NCI-H510A treated with DMSO at 0.1 percent for 48 hours (cell line): ENCODE measurements around the gene KLRC2.
"Not testable (repeated sequence)": the region's sequence is repeated elsewhere in the genome, so short reads cannot be mapped to it uniquely, and the experiment has no call there.

ENCODE experiments used
- DNase-seq: peaks from one replicate; lab custom pipeline; 2025; lab: John Stamatoyannopoulos, UW

Gene KLRC2

DNA sequence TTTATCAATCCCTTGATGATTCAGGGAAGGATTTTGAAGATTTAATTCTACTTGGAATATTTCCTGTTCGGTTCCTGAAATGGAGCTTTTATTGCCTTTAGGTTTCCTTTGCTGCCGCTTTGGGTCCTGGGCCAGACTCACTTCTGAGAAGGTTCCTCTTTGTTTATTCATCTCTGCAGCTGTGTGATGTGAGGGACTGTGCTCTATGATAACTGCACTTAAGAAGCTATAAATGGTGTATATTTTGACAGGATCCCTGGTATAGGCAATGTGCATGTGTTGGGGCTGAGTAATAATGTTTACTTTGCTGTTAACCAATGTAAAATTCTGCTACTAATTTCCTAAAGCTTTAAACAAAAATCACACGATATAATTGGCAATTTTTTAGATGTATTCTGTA, at the start of gene KLRC2:
Gene KLRC2 (minus strand): TSS at position 195 of the 400 bp plus-strand sequence. CDS start 24 bp downstream, at position 171.
- DNase-seq, result peak; percentile 70

DNA sequence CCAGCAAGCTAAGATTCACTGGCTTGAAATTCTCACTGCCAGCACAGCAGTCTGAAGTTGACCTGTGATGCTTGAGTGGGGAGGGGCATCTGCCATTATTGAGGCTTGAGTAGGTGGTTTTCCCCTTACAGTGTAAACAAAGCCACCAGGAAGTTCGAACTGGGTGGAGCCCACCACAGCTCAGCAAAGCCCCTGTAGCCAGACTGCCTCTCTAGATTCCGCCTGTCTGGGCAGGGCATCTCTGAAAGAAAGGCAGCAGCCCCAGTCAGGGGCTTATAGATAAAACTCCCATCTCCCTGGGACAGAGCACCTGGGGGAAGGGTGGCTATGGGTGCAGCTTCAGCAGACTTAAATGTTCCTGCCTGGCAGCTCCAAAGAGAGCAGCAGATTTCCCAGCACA, 46.1 kb upstream of the KLRC2 start:
- DNase-seq, result not testable (repeated sequence)

- not testable (repeated sequence) for DNase-seq
Observed at GRCh38 chr12:10472808-10473207, 37.0 kb upstream of the KLRC2 start.

DNA sequence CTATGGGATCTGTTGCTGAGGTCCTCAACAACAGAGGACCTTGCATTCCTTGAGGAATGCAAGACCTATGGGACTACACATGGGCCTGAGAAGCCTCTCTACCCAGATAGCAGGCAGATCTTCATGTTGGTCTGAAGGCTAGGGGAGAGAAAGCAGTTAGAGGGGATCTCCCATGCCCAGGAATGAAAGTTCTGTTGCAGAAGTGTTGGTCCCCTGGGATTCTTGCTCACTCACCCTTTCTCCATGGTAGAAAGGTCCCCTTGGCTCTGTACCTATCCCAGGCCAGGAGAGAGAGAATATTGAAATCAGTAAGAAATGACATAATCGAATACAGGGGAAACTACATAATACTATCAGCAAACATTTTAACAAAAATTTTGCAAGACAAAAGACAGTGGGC, 33.9 kb upstream of the KLRC2 start:
- DNase-seq, result no peak

DNA sequence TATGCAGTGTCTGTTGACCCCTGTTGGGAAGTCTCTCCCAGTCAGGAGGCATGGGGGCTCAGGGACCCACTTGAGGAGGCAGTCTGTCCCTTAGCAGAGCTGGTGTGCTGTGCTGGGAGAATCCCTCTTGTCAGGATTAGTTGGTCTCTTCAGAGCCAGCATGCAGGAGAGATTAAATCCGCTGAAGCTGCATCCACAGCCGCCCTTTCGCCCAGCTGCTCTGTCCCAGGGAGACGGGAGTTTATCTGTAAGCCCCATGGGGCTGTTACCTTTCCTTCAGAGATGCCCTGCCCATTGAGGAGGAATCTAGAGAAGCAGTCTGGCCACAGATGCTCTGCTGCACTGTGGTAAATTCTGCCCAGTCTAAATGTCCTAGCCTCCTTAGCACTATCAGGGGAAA, 30.5 kb upstream of the KLRC2 start:
- no peak for DNase-seq

DNA sequence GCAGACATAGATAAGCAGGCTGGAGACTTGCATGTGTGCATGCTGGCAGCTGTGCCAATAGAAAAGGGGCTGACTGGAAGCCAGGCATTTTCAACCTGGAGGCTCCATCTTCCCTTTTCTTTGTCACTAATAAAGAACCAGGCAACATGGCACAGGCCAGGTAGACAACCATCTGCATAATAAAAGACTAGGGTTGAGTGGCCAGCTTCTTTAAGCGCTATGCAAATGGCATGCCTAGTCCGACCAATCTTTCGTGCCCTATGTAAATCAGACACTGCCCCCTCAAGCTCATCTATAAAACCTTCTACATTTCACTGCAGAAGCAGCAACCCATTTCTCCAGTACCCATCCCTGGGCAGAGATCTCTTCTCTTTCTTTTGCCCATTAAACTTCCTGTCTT, 21.9 kb upstream of the KLRC2 start:
- no peak for DNase-seq

- DNase-seq, result no peak
Observed at GRCh38 chr12:10456856-10457255, 21.0 kb upstream of the KLRC2 start.

- DNase-seq, result no peak
Observed at GRCh38 chr12:10455766-10456165, 20.0 kb upstream of the KLRC2 start.

- DNase-seq, result no peak
Observed at GRCh38 chr12:10454531-10454930, 18.7 kb upstream of the KLRC2 start.

DNA sequence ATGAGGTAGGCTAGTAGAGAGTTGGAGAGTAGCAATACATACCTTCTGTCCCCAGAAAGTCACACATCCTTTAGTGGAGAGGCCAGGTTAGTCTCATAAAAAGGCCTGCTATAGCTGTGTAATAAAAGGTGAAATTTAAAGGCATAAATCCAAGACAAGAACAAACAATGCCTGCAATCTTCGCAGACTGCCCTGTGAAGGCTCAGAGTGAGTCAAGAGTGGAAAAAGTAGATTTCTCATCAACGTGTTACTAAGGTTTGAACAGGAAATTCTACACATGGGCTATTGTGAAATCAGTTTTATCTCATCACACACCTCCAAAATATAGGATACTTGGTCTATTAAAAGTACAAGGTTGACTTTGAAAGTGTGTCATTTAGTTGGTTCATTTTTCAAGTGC, 17.3 kb upstream of the KLRC2 start, which contains the start of gene KLRC1:
Gene KLRC1 (minus strand): TSS at position 222 of the 400 bp plus-strand sequence. CDS start 2,221 bp downstream, outside the sequence.
- no peak for DNase-seq

GRCh38 chr12:10448236-10448635, 12.4 kb upstream of the KLRC2 start:
- DNase-seq, result no peak

DNA sequence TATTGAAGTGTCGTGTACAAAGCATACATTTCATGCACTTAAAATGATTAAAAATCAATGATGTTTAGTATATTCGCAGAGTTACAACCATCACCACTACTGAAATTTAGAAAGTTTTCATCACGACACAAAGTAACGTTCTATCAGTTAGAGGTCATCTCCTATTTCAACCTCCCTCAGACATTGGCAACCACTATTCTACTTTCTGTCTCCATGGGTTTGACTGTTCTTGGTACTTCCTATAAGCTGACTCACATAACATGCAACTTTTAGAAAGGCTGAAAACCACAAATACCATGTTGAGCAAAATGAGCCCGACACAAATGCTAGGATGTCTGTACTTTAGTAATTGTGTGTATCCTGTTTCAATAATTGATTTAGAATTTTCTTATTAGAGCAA, 10.2 kb upstream of the KLRC2 start:
- DNase-seq, result not testable (repeated sequence)

- DNase-seq, result not testable (repeated sequence)
Observed at GRCh38 chr12:10441144-10441543, 5.3 kb upstream of the KLRC2 start.

DNA sequence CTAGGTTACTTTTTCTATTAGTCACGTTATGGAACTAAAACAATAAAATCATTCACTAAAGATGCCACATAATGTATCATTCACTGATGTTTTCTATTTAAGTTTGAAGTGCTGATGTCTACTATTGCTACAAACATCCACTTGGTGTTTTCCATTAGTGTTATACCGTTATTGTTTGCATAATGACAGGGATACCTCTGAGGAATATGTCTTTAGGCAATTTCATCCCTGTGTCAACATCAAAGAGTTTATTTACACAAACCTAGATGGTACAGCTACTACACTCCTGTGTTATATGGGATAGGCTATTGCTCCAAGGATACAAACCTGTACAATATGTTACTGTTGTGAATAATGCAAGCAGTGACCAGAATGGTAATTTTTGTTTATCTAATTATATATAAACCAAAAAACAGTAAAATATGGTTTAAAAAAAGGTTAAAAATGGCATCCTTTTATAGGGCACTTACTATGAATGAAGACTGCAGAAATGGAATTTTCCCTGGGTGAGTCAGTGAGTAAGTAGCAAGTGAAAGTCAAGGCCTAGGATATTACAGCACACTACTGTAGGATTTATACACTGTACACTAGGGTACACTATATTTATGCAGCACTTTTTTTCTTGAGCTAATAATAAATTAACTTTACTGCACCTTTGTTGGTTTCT, 3.9 kb upstream of the KLRC2 start:
- DNase-seq, result peak; percentile 65

DNA sequence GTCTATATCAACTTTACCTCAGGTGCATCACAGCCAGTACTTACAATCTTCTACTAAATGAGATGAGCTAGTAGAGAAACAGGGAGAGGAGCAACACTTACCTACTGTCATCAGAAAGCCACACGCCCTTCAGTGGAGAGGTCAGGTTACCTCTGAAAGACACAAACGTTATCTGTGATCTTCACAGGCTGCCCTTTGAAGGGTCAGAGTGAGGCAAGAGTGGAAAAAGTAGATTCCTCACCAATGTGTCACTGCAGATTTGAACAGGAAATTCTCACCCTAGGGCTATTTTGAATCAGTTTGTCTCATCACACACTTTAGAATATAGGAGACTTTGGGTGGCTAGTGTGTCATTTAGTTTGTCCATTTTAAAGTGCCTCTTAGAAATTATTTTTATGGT, 1.8 kb upstream of the KLRC2 start:
- not testable (repeated sequence) for DNase-seq

- not testable (repeated sequence) for DNase-seq
Observed at GRCh38 chr12:10430623-10431022, 5.2 kb downstream of the KLRC2 start.

DNA sequence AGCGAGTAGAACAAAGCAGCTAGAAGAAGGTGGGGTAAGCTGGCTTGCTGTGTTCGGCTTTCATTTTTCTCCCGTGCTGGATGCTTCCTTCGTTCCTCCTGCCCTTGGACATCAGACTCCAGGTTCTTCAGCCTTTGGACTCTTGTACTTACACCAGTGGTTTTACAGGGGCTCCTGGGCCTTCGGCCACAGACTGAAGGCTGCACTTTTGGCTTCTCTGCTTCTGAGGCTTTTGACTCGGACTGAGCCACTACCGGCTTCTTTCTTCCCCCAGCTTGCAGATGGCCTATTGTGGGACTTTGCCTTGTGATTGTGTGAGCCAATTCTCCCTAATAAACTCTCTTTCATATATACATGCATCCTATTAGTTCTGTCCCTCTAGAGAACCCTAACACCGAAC, 9.9 kb downstream of the KLRC2 start:
- not testable (repeated sequence) for DNase-seq

GRCh38 chr12:10424260-10424899, 11.4 kb downstream of the KLRC2 start:
- DNase-seq, result not testable (repeated sequence)

DNA sequence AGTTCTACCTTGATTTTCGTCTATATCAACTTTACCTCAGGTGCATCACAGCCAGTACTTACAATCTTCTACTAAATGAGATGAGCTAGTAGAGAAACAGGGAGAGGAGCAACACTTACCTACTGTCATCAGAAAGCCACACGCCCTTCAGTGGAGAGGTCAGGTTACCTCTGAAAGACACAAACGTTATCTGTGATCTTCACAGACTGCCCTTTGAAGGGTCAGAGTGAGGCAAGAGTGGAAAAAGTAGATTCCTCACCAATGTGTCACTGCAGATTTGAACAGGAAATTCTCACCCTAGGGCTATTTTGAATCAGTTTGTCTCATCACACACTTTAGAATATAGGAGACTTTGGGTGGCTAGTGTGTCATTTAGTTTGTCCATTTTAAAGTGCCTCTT, 13.7 kb downstream of the KLRC2 start:
- not testable (repeated sequence) for DNase-seq

DNA sequence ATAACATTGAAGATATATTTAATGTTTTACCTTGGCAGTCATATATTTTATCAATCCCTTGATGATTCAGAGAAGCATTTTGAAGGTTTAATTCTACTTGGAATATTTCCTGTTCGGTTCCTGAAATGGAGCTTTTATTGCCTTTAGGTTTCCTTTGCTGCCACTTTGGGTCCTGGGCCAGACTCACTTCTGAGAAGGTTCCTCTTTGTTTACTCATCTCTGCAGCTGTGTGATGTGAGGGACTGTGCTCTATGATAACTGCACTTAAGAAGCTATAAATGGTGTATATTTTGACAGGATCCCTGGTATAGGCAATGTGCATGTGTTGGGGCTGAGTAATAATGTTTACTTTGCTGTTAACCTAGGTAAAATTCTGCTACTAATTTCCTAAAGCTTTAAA, 15.5 kb downstream of the KLRC2 start, which contains the start of gene KLRC3:
Gene KLRC3 (minus strand): TSS at position 262 of the 400 bp plus-strand sequence. CDS start 45 bp downstream, at position 217.
- peak; percentile 57 for DNase-seq

GRCh38 chr12:10409392-10409791, 26.4 kb downstream of the KLRC2 start, which contains the start of gene KLRC4:
KLRC4 (minus strand) TSS chr12:10409757; CDS start chr12:10409575, 182 bp downstream.
- DNase-seq, result peak; percentile 97

DNA sequence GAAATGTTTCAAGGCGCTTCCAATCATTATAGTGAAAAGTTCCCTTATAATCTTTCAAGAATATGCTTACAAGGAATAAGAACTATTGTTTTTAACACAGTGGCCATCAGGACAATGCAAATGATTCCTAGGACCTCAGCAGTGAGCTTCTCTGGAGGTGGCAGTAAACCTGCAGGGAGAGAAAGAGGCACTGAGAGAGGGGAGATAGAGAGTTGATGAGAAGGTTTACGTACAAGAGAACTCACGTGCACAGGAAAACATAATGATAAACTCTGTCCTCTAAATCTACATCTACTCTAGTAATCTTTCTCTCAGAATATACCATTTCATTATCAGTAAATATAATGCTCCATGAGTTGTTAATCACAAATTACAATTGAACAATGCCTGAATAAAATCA, 27.0 kb downstream of the KLRC2 start:
- peak; percentile 56 for DNase-seq

- no peak for DNase-seq
Observed at GRCh38 chr12:10406725-10407124, 29.1 kb downstream of the KLRC2 start.
